ENCODE data around the gene GALNT17. TPM values are rescaled to one million over a fixed set of nuclear protein-coding genes. Genes with fewer than 3 reads are reported as not detected.
"Not testable (repeated sequence)": the region's sequence is repeated elsewhere in the genome, so short reads cannot be mapped to it uniquely, and the experiment has no call there.

Gene GALNT17
- polyA plus RNA-seq, 1 donor from 2014 or later: 15.7 TPM

DNA sequence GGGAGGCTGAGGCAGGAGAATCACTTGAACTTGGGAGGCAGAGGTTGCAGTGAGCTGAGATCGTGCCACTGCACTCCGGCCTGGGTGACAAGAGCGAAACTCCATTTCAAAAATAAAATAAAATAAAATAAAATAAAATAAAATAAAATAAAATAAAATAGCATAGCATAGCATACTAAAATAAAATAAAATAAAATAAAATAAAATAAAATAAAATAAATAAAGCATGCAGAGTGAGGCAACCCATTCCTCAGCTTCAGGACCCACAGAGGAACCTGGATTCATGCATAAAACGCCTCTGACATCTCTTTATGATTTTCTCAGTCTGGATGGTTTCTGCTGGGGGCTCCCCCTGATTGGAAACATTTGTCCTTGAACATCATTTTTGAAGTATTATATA is 460.4 kb downstream of the GALNT17 start:
- not testable (repeated sequence) for H3K36me3 ChIP-seq (ENCODE audit: insufficient read depth, low read length); H3K4me2 ChIP-seq (ENCODE audit: low read length); H3K9me3 ChIP-seq (ENCODE audit: low read length); H2AFZ ChIP-seq (ENCODE audit: low read depth, low read length); H3K4me3 ChIP-seq (ENCODE audit: low read length); H3F3A ChIP-seq (ENCODE audit: insufficient read depth, low read length, poor library complexity, severe bottlenecking); H4K20me1 ChIP-seq (ENCODE audit: insufficient read depth); H3K9ac ChIP-seq (ENCODE audit: low read length); H3K27me3 ChIP-seq (ENCODE audit: insufficient read depth, low read depth, low read length); H3K9me2 ChIP-seq (ENCODE audit: insufficient read depth, low read length); H3K79me2 ChIP-seq (replicated peaks; ENCODE audit: insufficient read depth, low read length); H3K27ac ChIP-seq (ENCODE audit: low read length)

DNA sequence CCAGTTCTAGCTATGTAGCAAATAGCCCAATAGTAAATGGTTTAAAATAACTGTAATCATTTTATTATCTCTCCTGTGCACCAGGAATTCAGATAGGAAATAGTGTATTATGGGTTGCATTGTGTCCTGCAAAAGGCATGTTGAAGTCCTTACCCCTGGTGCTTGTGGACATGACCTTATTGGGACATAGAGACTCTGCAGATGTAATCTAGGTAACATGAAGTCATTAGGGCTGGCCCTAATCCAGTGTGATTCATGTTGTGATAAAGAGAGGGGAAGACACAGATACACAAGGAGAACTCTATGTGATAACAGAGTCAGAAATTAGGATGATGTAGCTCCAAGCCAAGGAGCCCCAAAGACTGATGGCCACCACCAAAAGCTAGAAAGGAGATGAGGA is 462.8 kb downstream of the GALNT17 start:
- H3K27ac ChIP-seq (ENCODE audit: low read length): no peak overlapping the region
- no peak overlapping the region for H3K4me2 ChIP-seq (ENCODE audit: low read length)
- H3K36me3 ChIP-seq (ENCODE audit: insufficient read depth, low read length): no peaks in the 10 kb centered on the region
- no peaks in the 10 kb centered on the region for H3K27me3 ChIP-seq (ENCODE audit: insufficient read depth, low read depth, low read length)
- H2AFZ ChIP-seq (ENCODE audit: low read depth, low read length): no peak overlapping the region
- TF ChIP-seq RAD21 (conservative IDR thresholded peaks at IDR 0.05) (no peak), POLR2AphosphoS5 (IDR thresholded peaks at IDR 0.05) (no peak), SMC3 (conservative IDR thresholded peaks at IDR 0.05; ENCODE audit: poor library complexity) (no peak), MXI1 (conservative IDR thresholded peaks at IDR 0.05; ENCODE audit: poor library complexity, severe bottlenecking) (no peak), EP300 (conservative IDR thresholded peaks at IDR 0.05; ENCODE audit: poor library complexity, severe bottlenecking) (no peak), EZH2 (IDR thresholded peaks at IDR 0.05; ENCODE audit: borderline replicate concordance, insufficient read depth, low read length, poor library complexity, severe bottlenecking) (no peak)
- TF ChIP-seq, protein P1, sequence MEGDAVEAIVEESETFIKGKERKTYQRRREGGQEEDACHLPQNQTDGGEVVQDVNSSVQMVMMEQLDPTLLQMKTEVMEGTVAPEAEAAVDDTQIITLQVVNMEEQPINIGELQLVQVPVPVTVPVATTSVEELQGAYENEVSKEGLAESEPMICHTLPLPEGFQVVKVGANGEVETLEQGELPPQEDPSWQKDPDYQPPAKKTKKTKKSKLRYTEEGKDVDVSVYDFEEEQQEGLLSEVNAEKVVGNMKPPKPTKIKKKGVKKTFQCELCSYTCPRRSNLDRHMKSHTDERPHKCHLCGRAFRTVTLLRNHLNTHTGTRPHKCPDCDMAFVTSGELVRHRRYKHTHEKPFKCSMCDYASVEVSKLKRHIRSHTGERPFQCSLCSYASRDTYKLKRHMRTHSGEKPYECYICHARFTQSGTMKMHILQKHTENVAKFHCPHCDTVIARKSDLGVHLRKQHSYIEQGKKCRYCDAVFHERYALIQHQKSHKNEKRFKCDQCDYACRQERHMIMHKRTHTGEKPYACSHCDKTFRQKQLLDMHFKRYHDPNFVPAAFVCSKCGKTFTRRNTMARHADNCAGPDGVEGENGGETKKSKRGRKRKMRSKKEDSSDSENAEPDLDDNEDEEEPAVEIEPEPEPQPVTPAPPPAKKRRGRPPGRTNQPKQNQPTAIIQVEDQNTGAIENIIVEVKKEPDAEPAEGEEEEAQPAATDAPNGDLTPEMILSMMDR (IDR thresholded peaks at IDR 0.05; ENCODE audit: poor library complexity, severe bottlenecking): no peak
- TF ChIP-seq, protein P2, sequence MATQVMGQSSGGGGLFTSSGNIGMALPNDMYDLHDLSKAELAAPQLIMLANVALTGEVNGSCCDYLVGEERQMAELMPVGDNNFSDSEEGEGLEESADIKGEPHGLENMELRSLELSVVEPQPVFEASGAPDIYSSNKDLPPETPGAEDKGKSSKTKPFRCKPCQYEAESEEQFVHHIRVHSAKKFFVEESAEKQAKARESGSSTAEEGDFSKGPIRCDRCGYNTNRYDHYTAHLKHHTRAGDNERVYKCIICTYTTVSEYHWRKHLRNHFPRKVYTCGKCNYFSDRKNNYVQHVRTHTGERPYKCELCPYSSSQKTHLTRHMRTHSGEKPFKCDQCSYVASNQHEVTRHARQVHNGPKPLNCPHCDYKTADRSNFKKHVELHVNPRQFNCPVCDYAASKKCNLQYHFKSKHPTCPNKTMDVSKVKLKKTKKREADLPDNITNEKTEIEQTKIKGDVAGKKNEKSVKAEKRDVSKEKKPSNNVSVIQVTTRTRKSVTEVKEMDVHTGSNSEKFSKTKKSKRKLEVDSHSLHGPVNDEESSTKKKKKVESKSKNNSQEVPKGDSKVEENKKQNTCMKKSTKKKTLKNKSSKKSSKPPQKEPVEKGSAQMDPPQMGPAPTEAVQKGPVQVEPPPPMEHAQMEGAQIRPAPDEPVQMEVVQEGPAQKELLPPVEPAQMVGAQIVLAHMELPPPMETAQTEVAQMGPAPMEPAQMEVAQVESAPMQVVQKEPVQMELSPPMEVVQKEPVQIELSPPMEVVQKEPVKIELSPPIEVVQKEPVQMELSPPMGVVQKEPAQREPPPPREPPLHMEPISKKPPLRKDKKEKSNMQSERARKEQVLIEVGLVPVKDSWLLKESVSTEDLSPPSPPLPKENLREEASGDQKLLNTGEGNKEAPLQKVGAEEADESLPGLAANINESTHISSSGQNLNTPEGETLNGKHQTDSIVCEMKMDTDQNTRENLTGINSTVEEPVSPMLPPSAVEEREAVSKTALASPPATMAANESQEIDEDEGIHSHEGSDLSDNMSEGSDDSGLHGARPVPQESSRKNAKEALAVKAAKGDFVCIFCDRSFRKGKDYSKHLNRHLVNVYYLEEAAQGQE (IDR thresholded peaks at IDR 0.05; ENCODE audit: borderline replicate concordance): no peak
- no peak overlapping the region for H3K4me3 ChIP-seq (ENCODE audit: low read length)
- no peak overlapping the region for H3K9ac ChIP-seq (ENCODE audit: low read length)
- no peaks in the 10 kb centered on the region for H3K9me2 ChIP-seq (ENCODE audit: insufficient read depth, low read length)
- H3K79me2 ChIP-seq (replicated peaks; ENCODE audit: insufficient read depth, low read length): no peaks in the 10 kb centered on the region
- H3K9me3 ChIP-seq (ENCODE audit: low read length): no peaks in the 10 kb centered on the region
- no peaks in the 10 kb centered on the region for H4K20me1 ChIP-seq (ENCODE audit: insufficient read depth)
- H3F3A ChIP-seq (ENCODE audit: insufficient read depth, low read length, poor library complexity, severe bottlenecking): no peaks in the 10 kb centered on the region

DNA sequence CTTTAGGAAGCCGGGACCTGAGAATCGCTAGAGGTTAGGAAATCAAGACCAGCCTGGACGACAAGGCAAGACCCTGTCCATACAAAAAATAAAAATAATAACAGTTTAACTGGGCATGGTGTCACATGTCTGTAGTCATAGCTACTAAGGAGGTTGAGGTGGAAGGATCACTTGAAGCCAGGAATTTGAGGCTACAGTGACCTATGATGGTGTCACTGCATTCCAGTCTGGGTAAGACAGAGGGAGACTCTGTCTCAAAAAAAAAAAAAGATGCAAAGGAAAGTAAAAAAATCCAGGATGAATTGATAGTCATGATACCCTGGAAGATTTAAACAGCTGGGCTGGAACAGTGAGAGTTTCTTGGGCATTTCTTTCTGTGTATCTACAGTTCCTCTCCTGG is 463.2 kb downstream of the GALNT17 start:
- H3K9me2 ChIP-seq (ENCODE audit: insufficient read depth, low read length): no peaks in the 10 kb centered on the region
- H4K20me1 ChIP-seq (ENCODE audit: insufficient read depth): no peaks in the 10 kb centered on the region
- TF ChIP-seq SMC3 (conservative IDR thresholded peaks at IDR 0.05; ENCODE audit: poor library complexity): no peak
- TF ChIP-seq TAF1 (IDR thresholded peaks at IDR 0.05; ENCODE audit: low read depth): no peak
- TF ChIP-seq RAD21 (conservative IDR thresholded peaks at IDR 0.05): no peak
- TF ChIP-seq, protein P2 (IDR thresholded peaks at IDR 0.05; ENCODE audit: borderline replicate concordance): no peak
- no peak for TF ChIP-seq EZH2 (IDR thresholded peaks at IDR 0.05; ENCODE audit: borderline replicate concordance, insufficient read depth, low read length, poor library complexity, severe bottlenecking)
- no peak for TF ChIP-seq POLR2AphosphoS5 (IDR thresholded peaks at IDR 0.05)
- no peak for TF ChIP-seq EP300 (conservative IDR thresholded peaks at IDR 0.05; ENCODE audit: poor library complexity, severe bottlenecking)
- TF ChIP-seq, protein P1 (IDR thresholded peaks at IDR 0.05; ENCODE audit: poor library complexity, severe bottlenecking): no peak
- TF ChIP-seq MXI1 (conservative IDR thresholded peaks at IDR 0.05; ENCODE audit: poor library complexity, severe bottlenecking): no peak
- no peak overlapping the region for H3K9ac ChIP-seq (ENCODE audit: low read length)
- no peaks in the 10 kb centered on the region for H3K36me3 ChIP-seq (ENCODE audit: insufficient read depth, low read length)
- no peak overlapping the region for H3K4me2 ChIP-seq (ENCODE audit: low read length)
- no peak overlapping the region for H3K27ac ChIP-seq (ENCODE audit: low read length)
- no peaks in the 10 kb centered on the region for H3K79me2 ChIP-seq (replicated peaks; ENCODE audit: insufficient read depth, low read length)
- H3K4me3 ChIP-seq (ENCODE audit: low read length): no peak overlapping the region
- no peaks in the 10 kb centered on the region for H3K9me3 ChIP-seq (ENCODE audit: low read length)
- H3F3A ChIP-seq (ENCODE audit: insufficient read depth, low read length, poor library complexity, severe bottlenecking): no peaks in the 10 kb centered on the region
- H3K27me3 ChIP-seq (ENCODE audit: insufficient read depth, low read depth, low read length): no peaks in the 10 kb centered on the region
- H2AFZ ChIP-seq (ENCODE audit: low read depth, low read length): no peak overlapping the region

All from neural cell (in vitro differentiated cells).